Activated T-helper 9 cell treated with anti-CD3 and anti-CD28 coated beads, Interleukin-2, amount 50 U/mL, for 16 hours (primary cell): Measurements from ENCODE around the gene PRSS8.

Experiments
- DNase-seq: peaks from one replicate; pipeline ENCODE4 v3.0.0-alpha.2; 2020; ENCODE audit warnings: low read depth

PRSS8 gene

DNA sequence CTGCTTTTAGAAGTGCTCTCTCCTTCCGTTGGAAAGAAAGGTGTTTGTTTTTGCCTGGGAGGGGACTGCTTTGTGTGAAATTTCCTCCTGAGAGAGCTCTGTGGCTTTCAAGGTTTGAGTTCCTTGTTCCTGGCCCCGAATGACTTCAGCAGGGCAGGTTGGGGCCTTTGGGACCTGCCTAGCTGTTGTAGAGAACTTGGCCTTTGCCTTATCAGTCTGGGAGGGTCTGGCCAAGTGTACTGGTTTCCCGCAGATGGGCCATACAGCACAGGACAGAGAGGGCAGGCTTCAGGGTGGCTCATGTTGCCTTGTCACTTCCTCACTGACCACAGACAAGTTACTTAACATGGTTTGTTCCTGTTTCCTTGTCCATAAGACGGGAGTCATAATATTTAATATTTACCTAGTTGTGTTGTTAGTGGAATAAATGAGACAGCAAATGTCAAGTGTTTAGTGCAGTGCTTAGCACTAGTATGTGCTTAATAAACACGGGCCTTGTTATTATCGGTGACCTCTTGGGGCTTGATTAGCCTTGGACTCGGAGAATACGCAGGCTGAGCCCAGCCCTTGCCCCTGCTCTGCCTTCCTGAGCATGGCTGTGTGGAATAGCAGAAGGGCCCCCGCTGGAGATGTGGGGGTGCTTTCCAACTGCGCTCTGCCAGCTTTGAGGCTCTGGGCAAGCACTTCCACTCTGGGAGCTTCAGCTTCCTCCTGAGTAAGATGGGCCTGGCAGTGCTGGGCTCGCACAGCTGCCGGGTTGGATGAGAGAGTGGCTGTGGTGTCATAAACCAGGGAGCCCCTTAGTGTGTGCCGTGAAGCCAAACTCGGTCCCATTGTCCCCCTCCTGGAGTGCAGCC is 6.6 kb downstream of the PRSS8 start:
- no peak for DNase-seq

GRCh38 chr16:31127182-31127581 is 8.3 kb downstream of the PRSS8 start:
- DNase-seq: no peak

GRCh38 chr16:31125844-31126243 is 9.7 kb downstream of the PRSS8 start:
- DNase-seq: no peak

GRCh38 chr16:31120129-31120528 is 15.4 kb downstream of the PRSS8 start:
- no peak for DNase-seq

DNA sequence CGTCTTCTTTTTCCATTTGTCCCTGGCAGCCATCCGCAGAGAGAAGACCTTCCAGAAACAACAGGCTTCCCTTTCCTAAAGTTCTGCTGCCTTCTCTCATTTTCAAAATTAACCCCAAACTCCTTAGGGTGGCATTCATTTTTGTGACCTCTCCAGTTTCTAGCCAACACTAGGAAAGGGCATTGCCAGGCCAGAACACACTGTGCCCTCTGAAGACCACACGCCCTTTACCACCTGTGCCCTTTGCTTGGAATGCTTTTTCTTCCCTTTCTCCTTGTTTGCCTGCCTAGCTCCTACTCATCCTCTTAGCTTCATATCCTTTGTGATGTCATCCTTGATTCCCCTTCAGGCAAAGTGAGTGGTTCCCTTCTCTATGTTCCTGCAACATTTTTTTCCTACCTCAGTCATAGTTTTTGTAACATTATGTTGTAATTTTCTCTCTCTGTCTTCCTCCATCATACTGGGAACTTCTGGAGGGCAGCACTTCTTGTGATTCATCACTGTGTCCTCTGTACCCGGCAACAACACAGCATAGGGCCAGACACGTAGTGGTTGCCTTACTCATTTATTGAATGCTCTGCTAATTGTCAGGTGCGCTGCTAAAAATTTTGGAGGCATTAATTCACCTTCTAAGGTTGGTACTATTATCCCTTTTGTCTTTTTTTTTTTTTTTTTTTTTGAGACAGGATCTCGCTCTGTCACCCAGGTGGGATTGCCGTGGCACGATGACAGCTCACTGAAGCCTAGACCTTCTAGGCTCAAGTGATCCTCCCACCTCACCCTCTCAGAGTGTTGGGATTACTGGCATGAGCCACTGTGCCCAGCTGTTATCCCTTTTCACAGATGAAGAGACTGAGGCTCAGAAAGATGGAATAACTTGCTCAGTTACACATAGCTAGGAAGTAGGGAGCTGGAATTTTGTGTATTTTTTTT is 17.0 kb downstream of the PRSS8 start:
- DNase-seq: no peak

DNA sequence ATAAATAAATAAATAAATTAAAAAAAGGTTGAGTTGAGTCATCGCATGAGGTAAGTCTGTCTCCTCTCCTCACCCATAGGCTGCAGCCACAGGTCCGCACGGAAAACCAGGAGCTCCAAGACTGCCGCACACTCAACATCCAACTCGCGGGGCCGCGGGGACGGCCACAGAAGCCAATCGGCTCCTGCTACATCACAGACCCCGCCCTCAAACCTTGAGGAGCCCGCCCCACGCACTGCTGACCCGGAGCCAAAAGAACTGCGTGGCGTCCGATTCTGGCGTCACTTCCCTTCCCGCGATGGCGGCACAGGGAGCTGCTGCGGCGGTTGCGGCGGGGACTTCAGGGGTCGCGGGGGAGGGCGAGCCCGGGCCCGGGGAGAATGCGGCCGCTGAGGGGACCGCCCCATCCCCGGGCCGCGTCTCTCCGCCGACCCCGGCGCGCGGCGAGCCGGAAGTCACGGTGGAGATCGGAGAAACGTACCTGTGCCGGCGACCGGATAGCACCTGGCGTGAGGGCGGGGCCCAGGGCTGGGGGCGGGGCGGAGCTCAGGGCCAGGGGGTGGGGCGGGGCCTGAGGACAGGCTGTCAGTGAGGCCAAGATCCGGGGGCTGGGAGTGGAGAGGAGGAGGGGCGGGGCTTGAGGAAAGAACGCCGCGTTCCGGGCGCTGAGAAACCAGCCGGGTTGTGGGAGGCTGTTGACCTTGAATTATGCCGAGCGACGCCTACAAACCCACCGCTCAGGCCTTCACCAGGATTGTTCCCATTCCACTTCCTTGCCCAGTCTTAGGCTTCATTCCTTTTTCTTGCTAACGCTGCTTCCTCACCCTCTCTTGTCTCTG is 17.9 kb downstream of the PRSS8 start, which contains the start of gene KAT8:
Gene KAT8 (plus strand): TSS at position 281 of the 839 bp plus-strand sequence. CDS start 18 bp downstream, at position 299.
- DNase-seq: peak; percentile 95

- no peak for DNase-seq
These were observed 21.1 kb downstream of the PRSS8 start for GRCh38 chr16:31114468-31114867.

GRCh38 chr16:31113121-31114120 is 22.1 kb downstream of the PRSS8 start:
- no peak for DNase-seq

GRCh38 chr16:31112711-31113110 is 22.8 kb downstream of the PRSS8 start:
- no peak for DNase-seq

DNA sequence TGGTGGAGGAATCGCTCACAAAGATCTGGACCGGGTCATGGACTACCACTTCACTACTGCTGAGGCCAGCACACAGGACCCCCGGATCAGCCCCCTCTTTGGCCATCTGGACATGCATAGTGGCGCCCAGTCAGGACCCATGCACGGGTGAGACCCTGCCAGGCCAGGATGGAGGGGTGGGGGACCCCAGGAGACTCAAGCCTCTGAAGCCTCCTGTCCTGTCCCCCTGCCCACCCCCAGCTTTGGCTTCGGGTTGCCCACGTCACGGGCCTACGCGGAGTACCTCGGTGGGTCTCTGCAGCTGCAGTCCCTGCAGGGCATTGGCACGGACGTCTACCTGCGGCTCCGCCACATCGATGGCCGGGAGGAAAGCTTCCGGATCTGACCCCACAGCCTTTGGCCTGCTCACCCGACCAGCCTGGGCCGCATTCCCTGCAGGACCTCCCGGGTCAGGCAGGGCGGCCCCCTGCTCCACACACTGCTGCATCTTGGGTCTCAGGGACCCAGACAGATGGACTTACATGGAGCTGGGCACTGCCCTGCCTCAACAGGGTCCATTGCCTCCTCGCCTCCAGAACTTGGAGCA is 23.6 kb downstream of the PRSS8 start:
- no peak for DNase-seq

GRCh38 chr16:31110106-31111034 is 25.2 kb downstream of the PRSS8 start:
- no peak for DNase-seq

- DNase-seq: no peak
These were observed 25.9 kb downstream of the PRSS8 start for GRCh38 chr16:31109622-31110021.

- no peak for DNase-seq
These were observed 26.6 kb downstream of the PRSS8 start for GRCh38 chr16:31108794-31109558.

GRCh38 chr16:31108035-31108793 is 27.3 kb downstream of the PRSS8 start, which contains the start of gene BCKDK:
TSS of gene BCKDK (plus strand) at chr16:31108386. CDS start at chr16:31109224, 838 bp downstream.
- DNase-seq: peak; percentile 63

GRCh38 chr16:31107465-31107867 is 28.1 kb downstream of the PRSS8 start:
- no peak for DNase-seq

GRCh38 chr16:31106509-31107464 is 28.7 kb downstream of the PRSS8 start:
- no peak for DNase-seq
